K562 (cell line): ENCODE data around the gene CDCA3. TPM values are rescaled to one million over a fixed set of nuclear protein-coding genes. Genes with fewer than 3 reads are reported as not detected.
A peak's percentile ranks its signal among the peaks of the same experiment; 100 is the strongest.

Experiments
- JUND ChIP-seq, 2 experiments: IDR thresholded peaks; 2 replicates in 1 of 2; 3 replicates in 1 of 2; pipeline ENCODE4 v1.6.1; 2011; ENCODE audit warnings: borderline replicate concordance in 2 of 2, low read depth in 2 of 2, low read length in 2 of 2, improper control_type of control experiment in 1 of 2, missing biosample characterization in 1 of 2, missing genetic modification characterization in 1 of 2, missing genetic modification reagents in 1 of 2
- NFE2 ChIP-seq: IDR thresholded peaks from 2 replicates; pipeline ENCODE4 v1.6.1; 2014; ENCODE audit warnings: antibody characterized with exemption, low read depth
- STAG1 ChIP-seq: sonication (generic); formaldehyde crosslinking; IDR thresholded peaks from 2 replicates; pipeline ENCODE4 v1.5.0; 2020; ENCODE audit warnings: missing genetic modification reagents, borderline replicate concordance
- XRCC4 ChIP-seq: IDR thresholded peaks from one replicate; pipeline ENCODE4 v1.6.1; 2011; ENCODE audit not compliant: insufficient read depth, insufficient read length; ENCODE audit errors: extremely low read depth
- ZEB2 ChIP-seq: fragments of 450-650 bp; IDR thresholded peaks from 2 replicates; pipeline ENCODE4 v1.6.1; 2016
- ZNF384 ChIP-seq: IDR thresholded peaks from 2 replicates; pipeline ENCODE4 v1.6.1; 2012; ENCODE audit warnings: low read depth, low read length, improper control_type of control experiment
- ZNF76 ChIP-seq: fragments of 250-450 bp; sonication (Bioruptor Pico); IDR thresholded peaks from 2 replicates; pipeline ENCODE4 v1.4.0; 2020; ENCODE audit warnings: mild to moderate bottlenecking, moderate library complexity, borderline replicate concordance
- polyA plus RNA-seq, 8 experiments: library from polyadenylated mRNA; depleted of rRNA in 4 of 8; stranded (reverse) in 5 of 8; unstranded in 3 of 8; fragments of >200 nt; fragmentation: Nextera tagmentation in 2 of 8; fragmentation: Illumina TruSeq in 1 of 8; extraction: Ambion mirVana in 2 of 8; extraction: Trizol in 1 of 8; gene quantifications; 2 replicates each; pipeline versions ENCODE4 v1.2.1 to v1.2.3, GENCODE V29; 2011 to 2014; ENCODE audit warnings: inconsistent platforms in 1 of 8, missing spikeins in 1 of 8
- total RNA-seq, 7 experiments: library from RNA; depleted of rRNA in 6 of 7; stranded (reverse); fragments of >200 nt in 6 of 7; fragmentation: Illumina TruSeq in 2 of 7; extraction: Trizol in 2 of 7; gene quantifications; 2 replicates each; pipeline versions ENCODE4 v1.2.1 to v1.2.3, GENCODE V29; 2011 to 2021; ENCODE audit warnings: low replicate concordance in 1 of 7
- TF ChIP-seq, protein P1 (sequence below), 2 experiments: fragments of 250-450 bp in 1 of 2; fragments of 450-650 bp in 1 of 2; sonication (Bioruptor Pico) in 1 of 2; IDR thresholded peaks; 2 replicates each; pipeline versions ENCODE4 v1.6.1 to v1.8.0; 2016 to 2021; ENCODE audit warnings: mild to moderate bottlenecking in 2 of 2, moderate library complexity in 2 of 2, missing compliant biosample characterization in 1 of 2, missing genetic modification characterization in 1 of 2
- TF ChIP-seq, protein P2 (sequence below): fragments of 450-650 bp; IDR thresholded peaks from 2 replicates; pipeline ENCODE4 v1.6.1; 2017; ENCODE audit warnings: antibody characterized with exemption, mild to moderate bottlenecking
- TF ChIP-seq, protein P3 (sequence below): sonication (generic); formaldehyde crosslinking; IDR thresholded peaks from 2 replicates; pipeline ENCODE4 v1.8.0; 2022; ENCODE audit warnings: mild to moderate bottlenecking, missing genetic modification reagents
- TF ChIP-seq, protein P4 (sequence below): sonication (generic); formaldehyde crosslinking; IDR thresholded peaks from 2 replicates; pipeline ENCODE4 v1.8.1; 2022; ENCODE audit warnings: missing genetic modification reagents
- TF ChIP-seq, protein P5 (sequence below): sonication (generic); formaldehyde crosslinking; IDR thresholded peaks from 2 replicates; pipeline ENCODE4 v1.8.1; 2023; ENCODE audit warnings: mild to moderate bottlenecking, missing genetic modification reagents, moderate library complexity

Gene CDCA3
- total and polyA plus RNA-seq, 9 of the 15 experiments (the other 6 are each of a cell fraction or from before 2014, with no cell fraction given): 24.2 to 80.8 (median 55.1) TPM

DNA sequence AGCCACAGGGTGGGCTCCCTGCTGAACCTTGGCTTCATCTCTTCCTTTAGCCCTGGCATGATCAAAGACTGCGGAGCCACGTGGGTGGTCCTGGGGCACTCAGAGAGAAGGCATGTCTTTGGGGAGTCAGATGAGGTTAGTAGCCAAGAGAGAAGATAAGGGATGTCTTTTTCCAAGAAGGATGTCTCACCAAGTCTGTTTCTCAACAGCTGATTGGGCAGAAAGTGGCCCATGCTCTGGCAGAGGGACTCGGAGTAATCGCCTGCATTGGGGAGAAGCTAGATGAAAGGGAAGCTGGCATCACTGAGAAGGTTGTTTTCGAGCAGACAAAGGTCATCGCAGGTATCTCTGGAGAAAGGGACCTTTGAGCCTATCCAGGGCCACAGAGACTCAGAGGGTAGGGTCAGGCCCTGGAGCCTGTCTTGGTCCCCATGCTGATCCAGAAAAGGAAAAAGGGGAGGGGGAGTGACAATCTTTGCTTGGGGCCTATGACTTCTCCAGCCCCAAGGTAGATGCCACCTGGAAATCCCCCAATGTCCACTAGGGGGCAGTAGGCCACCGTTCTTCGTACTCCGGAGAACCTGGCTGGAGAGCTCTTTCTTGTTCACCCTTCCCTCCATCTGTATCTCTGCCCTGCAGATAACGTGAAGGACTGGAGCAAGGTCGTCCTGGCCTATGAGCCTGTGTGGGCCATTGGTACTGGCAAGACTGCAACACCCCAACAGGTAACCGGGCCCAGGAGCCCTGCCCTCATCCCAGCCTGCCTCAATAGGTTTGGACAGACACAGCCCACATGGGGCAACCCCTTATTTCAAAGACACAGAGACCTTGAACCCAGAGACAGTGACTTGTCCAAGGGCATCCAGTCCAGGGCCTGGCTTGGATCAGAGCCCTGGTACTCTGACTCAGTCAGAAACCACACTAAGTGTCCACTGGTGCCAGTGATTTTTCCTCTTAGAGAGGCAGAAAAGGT, 18.2 kb upstream of the CDCA3 start (continued):
- TF ChIP-seq ZEB2: peak; percentile 15; the same call in 1 of the 2 replicates
- no peak for TF ChIP-seq NFE2
- no peak for TF ChIP-seq ZNF384
- TF ChIP-seq JUND (IDR thresholded peaks at IDR 0.05; ENCODE audit: borderline replicate concordance, low read depth, low read length): 0 out of 2 replicates have a peak, but pooled peaks have one; percentile 12
- no peak for TF ChIP-seq JUND (tag; IDR thresholded peaks at IDR 0.05; ENCODE audit: borderline replicate concordance, low read depth, low read length)
- TF ChIP-seq, protein P1, sequence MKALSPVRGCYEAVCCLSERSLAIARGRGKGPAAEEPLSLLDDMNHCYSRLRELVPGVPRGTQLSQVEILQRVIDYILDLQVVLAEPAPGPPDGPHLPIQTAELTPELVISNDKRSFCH (CRISPR knock-in tag; IDR thresholded peaks at IDR 0.05): no peak
- TF ChIP-seq, protein P1 (tag; IDR thresholded peaks at IDR 0.05): no peak
- TF ChIP-seq, protein P2, sequence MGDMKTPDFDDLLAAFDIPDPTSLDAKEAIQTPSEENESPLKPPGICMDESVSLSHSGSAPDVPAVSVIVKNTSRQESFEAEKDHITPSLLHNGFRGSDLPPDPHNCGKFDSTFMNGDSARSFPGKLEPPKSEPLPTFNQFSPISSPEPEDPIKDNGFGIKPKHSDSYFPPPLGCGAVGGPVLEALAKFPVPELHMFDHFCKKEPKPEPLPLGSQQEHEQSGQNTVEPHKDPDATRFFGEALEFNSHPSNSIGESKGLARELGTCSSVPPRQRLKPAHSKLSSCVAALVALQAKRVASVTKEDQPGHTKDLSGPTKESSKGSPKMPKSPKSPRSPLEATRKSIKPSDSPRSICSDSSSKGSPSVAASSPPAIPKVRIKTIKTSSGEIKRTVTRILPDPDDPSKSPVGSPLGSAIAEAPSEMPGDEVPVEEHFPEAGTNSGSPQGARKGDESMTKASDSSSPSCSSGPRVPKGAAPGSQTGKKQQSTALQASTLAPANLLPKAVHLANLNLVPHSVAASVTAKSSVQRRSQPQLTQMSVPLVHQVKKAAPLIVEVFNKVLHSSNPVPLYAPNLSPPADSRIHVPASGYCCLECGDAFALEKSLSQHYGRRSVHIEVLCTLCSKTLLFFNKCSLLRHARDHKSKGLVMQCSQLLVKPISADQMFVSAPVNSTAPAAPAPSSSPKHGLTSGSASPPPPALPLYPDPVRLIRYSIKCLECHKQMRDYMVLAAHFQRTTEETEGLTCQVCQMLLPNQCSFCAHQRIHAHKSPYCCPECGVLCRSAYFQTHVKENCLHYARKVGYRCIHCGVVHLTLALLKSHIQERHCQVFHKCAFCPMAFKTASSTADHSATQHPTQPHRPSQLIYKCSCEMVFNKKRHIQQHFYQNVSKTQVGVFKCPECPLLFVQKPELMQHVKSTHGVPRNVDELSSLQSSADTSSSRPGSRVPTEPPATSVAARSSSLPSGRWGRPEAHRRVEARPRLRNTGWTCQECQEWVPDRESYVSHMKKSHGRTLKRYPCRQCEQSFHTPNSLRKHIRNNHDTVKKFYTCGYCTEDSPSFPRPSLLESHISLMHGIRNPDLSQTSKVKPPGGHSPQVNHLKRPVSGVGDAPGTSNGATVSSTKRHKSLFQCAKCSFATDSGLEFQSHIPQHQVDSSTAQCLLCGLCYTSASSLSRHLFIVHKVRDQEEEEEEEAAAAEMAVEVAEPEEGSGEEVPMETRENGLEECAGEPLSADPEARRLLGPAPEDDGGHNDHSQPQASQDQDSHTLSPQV: 0 out of 2 replicates have a peak, but pooled peaks have one; percentile 6
- TF ChIP-seq, protein P3, sequence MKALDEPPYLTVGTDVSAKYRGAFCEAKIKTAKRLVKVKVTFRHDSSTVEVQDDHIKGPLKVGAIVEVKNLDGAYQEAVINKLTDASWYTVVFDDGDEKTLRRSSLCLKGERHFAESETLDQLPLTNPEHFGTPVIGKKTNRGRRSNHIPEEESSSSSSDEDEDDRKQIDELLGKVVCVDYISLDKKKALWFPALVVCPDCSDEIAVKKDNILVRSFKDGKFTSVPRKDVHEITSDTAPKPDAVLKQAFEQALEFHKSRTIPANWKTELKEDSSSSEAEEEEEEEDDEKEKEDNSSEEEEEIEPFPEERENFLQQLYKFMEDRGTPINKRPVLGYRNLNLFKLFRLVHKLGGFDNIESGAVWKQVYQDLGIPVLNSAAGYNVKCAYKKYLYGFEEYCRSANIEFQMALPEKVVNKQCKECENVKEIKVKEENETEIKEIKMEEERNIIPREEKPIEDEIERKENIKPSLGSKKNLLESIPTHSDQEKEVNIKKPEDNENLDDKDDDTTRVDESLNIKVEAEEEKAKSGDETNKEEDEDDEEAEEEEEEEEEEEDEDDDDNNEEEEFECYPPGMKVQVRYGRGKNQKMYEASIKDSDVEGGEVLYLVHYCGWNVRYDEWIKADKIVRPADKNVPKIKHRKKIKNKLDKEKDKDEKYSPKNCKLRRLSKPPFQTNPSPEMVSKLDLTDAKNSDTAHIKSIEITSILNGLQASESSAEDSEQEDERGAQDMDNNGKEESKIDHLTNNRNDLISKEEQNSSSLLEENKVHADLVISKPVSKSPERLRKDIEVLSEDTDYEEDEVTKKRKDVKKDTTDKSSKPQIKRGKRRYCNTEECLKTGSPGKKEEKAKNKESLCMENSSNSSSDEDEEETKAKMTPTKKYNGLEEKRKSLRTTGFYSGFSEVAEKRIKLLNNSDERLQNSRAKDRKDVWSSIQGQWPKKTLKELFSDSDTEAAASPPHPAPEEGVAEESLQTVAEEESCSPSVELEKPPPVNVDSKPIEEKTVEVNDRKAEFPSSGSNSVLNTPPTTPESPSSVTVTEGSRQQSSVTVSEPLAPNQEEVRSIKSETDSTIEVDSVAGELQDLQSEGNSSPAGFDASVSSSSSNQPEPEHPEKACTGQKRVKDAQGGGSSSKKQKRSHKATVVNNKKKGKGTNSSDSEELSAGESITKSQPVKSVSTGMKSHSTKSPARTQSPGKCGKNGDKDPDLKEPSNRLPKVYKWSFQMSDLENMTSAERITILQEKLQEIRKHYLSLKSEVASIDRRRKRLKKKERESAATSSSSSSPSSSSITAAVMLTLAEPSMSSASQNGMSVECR (CRISPR knock-in tag): no peak
- TF ChIP-seq ZNF76 (CRISPR knock-in tag): no peak
- TF ChIP-seq STAG1: peak; percentile 15; the same call in 1 of the 2 replicates
- TF ChIP-seq, protein P4, sequence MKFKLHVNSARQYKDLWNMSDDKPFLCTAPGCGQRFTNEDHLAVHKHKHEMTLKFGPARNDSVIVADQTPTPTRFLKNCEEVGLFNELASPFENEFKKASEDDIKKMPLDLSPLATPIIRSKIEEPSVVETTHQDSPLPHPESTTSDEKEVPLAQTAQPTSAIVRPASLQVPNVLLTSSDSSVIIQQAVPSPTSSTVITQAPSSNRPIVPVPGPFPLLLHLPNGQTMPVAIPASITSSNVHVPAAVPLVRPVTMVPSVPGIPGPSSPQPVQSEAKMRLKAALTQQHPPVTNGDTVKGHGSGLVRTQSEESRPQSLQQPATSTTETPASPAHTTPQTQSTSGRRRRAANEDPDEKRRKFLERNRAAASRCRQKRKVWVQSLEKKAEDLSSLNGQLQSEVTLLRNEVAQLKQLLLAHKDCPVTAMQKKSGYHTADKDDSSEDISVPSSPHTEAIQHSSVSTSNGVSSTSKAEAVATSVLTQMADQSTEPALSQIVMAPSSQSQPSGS (CRISPR knock-in tag): no peak
- TF ChIP-seq, protein P5, sequence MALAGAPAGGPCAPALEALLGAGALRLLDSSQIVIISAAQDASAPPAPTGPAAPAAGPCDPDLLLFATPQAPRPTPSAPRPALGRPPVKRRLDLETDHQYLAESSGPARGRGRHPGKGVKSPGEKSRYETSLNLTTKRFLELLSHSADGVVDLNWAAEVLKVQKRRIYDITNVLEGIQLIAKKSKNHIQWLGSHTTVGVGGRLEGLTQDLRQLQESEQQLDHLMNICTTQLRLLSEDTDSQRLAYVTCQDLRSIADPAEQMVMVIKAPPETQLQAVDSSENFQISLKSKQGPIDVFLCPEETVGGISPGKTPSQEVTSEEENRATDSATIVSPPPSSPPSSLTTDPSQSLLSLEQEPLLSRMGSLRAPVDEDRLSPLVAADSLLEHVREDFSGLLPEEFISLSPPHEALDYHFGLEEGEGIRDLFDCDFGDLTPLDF (CRISPR knock-in tag): no peak
- TF ChIP-seq XRCC4: no peak
